K562 (cell line): Measurements from ENCODE around the gene SAV1. TPM values are rescaled to one million over a fixed set of nuclear protein-coding genes. Genes with fewer than 3 reads are reported as not detected.

Source experiments
- DIDO1 ChIP-seq: fragments of 450-650 bp; IDR thresholded peaks from 2 replicates; pipeline ENCODE4 v1.6.1; 2016; ENCODE audit warnings: low read depth, missing biosample characterization, missing genetic modification characterization
- FOSL1 ChIP-seq: fragments of 200-800 bp; sonication (Bioruptor generic); conservative IDR thresholded peaks from 2 replicates; pipeline ENCODE4 v1.6.1; 2016; ENCODE audit warnings: missing genetic modification characterization, missing compliant biosample characterization
- MTA1 ChIP-seq: fragments of 450-650 bp; IDR thresholded peaks from 2 replicates; pipeline ENCODE4 v1.6.1; 2017; ENCODE audit warnings: borderline replicate concordance
- NUFIP1 ChIP-seq: fragments of 450-650 bp; IDR thresholded peaks from 2 replicates; pipeline ENCODE4 v1.6.1; 2018; ENCODE audit not compliant: partially characterized antibody
- polyA plus RNA-seq, 8 experiments: library from polyadenylated mRNA; depleted of rRNA in 4 of 8; stranded (reverse) in 5 of 8; unstranded in 3 of 8; fragments of >200 nt; fragmentation: Nextera tagmentation in 2 of 8; fragmentation: Illumina TruSeq in 1 of 8; extraction: Ambion mirVana in 2 of 8; extraction: Trizol in 1 of 8; gene quantifications; 2 replicates each; pipeline versions ENCODE4 v1.2.1 to v1.2.3, GENCODE V29; 2011 to 2014; ENCODE audit warnings: inconsistent platforms in 1 of 8, missing spikeins in 1 of 8
- total RNA-seq, 7 experiments: library from RNA; depleted of rRNA in 6 of 7; stranded (reverse); fragments of >200 nt in 6 of 7; fragmentation: Illumina TruSeq in 2 of 7; extraction: Trizol in 2 of 7; gene quantifications; 2 replicates each; pipeline versions ENCODE4 v1.2.1 to v1.2.3, GENCODE V29; 2011 to 2021; ENCODE audit warnings: low replicate concordance in 1 of 7
- TF ChIP-seq, protein P1 (sequence below): fragments of 450-650 bp; IDR thresholded peaks from 2 replicates; pipeline ENCODE4 v1.6.1; 2017; ENCODE audit warnings: mild to moderate bottlenecking, moderate library complexity
- TF ChIP-seq, protein P2 (sequence below): fragments of 450-650 bp; IDR thresholded peaks from 2 replicates; pipeline ENCODE4 v1.6.1; 2017; ENCODE audit warnings: antibody characterized with exemption, mild to moderate bottlenecking
- TF ChIP-seq, protein P3 (sequence below): fragments of 450-650 bp; formaldehyde crosslinking; conservative IDR thresholded peaks from 2 replicates; pipeline ENCODE4 v1.4.0; 2022; ENCODE audit warnings: mild to moderate bottlenecking, missing genetic modification characterization
- TF ChIP-seq, protein P4 (sequence below): fragments of 450-650 bp; IDR thresholded peaks from 2 replicates; pipeline ENCODE4 v1.6.1; 2016; ENCODE audit warnings: low read depth
- TF ChIP-seq, protein P5 (sequence below): fragments of 450-650 bp; formaldehyde crosslinking; IDR thresholded peaks from 2 replicates; pipeline ENCODE4 v1.4.0; 2022; ENCODE audit warnings: missing genetic modification characterization

SAV1 gene
- total and polyA plus RNA-seq, 9 of the 15 experiments (the other 6 are each of a cell fraction or from before 2014, with no cell fraction given), result 6.5 to 18.1 (median 16.1) TPM

DNA sequence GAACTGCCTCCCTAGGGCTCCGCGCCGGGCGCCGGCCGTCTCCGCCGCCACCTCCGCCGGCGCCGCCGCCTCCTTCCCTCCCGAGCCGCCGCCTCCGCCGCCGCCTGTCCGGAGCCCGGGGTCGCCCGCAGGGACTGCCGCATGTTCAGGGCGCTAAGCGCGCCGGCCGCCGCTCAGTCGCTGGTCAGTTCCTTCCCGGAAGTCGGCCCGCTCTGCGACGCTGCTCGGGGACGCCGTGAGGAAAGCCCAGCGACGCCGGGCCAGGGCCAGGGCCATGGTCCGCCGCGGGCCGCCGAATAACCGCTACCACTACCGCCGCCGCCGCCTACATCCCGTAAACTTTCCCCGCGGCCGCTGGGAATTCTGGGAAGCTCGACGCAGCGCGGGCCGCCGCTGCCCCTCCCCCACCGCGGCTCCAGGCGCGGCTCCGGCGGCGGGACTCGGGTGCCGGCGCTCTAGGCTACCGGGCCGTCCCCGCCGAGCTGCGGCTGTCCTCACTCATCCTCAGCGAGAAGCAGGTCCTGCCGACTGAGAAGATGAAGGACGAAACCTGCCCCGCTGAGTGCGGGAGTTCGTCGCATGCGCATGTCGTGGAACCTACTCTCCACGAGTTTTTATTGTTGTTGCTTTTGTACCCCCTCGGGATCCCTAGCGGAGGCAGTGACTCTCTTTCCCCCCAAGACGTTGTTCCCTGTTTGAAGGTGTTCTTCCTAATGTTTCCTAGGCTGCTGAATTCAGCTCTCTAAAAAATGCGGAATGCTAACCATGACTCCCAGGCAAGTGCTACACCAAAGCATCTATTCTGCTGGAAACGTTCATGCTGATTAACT is at the start of gene SAV1 (continued):
- TF ChIP-seq, protein P1, sequence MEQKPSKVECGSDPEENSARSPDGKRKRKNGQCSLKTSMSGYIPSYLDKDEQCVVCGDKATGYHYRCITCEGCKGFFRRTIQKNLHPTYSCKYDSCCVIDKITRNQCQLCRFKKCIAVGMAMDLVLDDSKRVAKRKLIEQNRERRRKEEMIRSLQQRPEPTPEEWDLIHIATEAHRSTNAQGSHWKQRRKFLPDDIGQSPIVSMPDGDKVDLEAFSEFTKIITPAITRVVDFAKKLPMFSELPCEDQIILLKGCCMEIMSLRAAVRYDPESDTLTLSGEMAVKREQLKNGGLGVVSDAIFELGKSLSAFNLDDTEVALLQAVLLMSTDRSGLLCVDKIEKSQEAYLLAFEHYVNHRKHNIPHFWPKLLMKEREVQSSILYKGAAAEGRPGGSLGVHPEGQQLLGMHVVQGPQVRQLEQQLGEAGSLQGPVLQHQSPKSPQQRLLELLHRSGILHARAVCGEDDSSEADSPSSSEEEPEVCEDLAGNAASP, result no peak
- TF ChIP-seq, protein P2, sequence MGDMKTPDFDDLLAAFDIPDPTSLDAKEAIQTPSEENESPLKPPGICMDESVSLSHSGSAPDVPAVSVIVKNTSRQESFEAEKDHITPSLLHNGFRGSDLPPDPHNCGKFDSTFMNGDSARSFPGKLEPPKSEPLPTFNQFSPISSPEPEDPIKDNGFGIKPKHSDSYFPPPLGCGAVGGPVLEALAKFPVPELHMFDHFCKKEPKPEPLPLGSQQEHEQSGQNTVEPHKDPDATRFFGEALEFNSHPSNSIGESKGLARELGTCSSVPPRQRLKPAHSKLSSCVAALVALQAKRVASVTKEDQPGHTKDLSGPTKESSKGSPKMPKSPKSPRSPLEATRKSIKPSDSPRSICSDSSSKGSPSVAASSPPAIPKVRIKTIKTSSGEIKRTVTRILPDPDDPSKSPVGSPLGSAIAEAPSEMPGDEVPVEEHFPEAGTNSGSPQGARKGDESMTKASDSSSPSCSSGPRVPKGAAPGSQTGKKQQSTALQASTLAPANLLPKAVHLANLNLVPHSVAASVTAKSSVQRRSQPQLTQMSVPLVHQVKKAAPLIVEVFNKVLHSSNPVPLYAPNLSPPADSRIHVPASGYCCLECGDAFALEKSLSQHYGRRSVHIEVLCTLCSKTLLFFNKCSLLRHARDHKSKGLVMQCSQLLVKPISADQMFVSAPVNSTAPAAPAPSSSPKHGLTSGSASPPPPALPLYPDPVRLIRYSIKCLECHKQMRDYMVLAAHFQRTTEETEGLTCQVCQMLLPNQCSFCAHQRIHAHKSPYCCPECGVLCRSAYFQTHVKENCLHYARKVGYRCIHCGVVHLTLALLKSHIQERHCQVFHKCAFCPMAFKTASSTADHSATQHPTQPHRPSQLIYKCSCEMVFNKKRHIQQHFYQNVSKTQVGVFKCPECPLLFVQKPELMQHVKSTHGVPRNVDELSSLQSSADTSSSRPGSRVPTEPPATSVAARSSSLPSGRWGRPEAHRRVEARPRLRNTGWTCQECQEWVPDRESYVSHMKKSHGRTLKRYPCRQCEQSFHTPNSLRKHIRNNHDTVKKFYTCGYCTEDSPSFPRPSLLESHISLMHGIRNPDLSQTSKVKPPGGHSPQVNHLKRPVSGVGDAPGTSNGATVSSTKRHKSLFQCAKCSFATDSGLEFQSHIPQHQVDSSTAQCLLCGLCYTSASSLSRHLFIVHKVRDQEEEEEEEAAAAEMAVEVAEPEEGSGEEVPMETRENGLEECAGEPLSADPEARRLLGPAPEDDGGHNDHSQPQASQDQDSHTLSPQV, result peak; percentile 56
- TF ChIP-seq DIDO1 (tag) (no peak), MTA1 (peak; percentile 70; the same call in 1 of the 2 replicates), NUFIP1 (no peak), FOSL1 (tag) (peak; percentile 37; the same call in 1 of the 2 replicates)
- TF ChIP-seq, protein P3, sequence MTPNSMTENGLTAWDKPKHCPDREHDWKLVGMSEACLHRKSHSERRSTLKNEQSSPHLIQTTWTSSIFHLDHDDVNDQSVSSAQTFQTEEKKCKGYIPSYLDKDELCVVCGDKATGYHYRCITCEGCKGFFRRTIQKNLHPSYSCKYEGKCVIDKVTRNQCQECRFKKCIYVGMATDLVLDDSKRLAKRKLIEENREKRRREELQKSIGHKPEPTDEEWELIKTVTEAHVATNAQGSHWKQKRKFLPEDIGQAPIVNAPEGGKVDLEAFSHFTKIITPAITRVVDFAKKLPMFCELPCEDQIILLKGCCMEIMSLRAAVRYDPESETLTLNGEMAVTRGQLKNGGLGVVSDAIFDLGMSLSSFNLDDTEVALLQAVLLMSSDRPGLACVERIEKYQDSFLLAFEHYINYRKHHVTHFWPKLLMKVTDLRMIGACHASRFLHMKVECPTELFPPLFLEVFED (CRISPR knock-in tag), result peak; percentile 93
- TF ChIP-seq, protein P4, sequence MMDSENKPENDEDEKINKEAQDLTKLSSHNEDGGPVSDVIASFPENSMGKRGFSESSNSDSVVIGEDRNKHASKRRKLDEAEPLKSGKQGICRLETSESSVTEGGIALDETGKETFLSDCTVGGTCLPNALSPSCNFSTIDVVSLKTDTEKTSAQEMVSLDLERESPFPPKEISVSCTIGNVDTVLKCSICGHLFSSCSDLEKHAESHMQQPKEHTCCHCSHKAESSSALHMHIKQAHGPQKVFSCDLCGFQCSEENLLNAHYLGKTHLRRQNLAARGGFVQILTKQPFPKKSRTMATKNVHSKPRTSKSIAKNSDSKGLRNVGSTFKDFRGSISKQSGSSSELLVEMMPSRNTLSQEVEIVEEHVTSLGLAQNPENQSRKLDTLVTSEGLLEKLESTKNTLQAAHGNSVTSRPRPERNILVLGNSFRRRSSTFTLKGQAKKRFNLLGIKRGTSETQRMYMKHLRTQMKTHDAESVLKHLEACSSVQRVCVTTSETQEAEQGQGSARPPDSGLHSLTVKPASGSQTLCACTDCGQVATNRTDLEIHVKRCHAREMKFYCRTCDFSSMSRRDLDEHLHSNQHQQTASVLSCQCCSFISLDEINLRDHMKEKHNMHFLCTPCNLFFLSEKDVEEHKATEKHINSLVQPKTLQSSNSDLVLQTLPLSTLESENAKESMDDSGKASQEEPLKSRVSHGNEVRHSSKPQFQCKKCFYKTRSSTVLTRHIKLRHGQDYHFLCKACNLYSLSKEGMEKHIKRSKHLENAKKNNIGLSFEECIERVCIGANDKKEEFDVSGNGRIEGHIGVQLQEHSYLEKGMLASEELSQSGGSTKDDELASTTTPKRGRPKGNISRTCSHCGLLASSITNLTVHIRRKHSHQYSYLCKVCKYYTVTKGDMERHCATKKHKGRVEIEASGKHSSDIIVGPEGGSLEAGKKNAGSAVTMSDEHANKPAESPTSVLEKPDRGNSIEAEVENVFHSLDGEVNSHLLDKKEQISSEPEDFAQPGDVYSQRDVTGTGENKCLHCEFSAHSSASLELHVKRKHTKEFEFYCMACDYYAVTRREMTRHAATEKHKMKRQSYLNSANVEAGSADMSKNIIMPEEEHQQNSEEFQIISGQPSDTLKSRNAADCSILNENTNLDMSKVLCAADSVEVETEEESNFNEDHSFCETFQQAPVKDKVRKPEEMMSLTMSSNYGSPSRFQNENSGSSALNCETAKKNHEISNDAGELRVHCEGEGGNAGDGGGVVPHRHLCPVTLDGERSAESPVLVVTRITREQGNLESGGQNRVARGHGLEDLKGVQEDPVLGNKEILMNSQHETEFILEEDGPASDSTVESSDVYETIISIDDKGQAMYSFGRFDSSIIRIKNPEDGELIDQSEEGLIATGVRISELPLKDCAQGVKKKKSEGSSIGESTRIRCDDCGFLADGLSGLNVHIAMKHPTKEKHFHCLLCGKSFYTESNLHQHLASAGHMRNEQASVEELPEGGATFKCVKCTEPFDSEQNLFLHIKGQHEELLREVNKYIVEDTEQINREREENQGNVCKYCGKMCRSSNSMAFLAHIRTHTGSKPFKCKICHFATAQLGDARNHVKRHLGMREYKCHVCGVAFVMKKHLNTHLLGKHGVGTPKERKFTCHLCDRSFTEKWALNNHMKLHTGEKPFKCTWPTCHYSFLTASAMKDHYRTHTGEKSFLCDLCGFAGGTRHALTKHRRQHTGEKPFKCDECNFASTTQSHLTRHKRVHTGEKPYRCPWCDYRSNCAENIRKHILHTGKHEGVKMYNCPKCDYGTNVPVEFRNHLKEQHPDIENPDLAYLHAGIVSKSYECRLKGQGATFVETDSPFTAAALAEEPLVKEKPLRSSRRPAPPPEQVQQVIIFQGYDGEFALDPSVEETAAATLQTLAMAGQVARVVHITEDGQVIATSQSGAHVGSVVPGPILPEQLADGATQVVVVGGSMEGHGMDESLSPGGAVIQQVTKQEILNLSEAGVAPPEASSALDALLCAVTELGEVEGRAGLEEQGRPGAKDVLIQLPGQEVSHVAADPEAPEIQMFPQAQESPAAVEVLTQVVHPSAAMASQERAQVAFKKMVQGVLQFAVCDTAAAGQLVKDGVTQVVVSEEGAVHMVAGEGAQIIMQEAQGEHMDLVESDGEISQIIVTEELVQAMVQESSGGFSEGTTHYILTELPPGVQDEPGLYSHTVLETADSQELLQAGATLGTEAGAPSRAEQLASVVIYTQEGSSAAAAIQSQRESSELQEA, result peak; percentile 54; the same call in 1 of the 2 replicates
- TF ChIP-seq, protein P5, sequence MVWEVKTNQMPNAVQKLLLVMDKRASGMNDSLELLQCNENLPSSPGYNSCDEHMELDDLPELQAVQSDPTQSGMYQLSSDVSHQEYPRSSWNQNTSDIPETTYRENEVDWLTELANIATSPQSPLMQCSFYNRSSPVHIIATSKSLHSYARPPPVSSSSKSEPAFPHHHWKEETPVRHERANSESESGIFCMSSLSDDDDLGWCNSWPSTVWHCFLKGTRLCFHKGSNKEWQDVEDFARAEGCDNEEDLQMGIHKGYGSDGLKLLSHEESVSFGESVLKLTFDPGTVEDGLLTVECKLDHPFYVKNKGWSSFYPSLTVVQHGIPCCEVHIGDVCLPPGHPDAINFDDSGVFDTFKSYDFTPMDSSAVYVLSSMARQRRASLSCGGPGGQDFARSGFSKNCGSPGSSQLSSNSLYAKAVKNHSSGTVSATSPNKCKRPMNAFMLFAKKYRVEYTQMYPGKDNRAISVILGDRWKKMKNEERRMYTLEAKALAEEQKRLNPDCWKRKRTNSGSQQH, result peak; percentile 94
